Kidney capillary endothelial cell (primary cell): ENCODE data around the gene TIMM9.
A peak's percentile ranks its signal among the peaks of the same experiment; 100 is the strongest.
"Not testable (repeated sequence)": the region's sequence is repeated elsewhere in the genome, so short reads cannot be mapped to it uniquely, and the experiment has no call there.

ENCODE experiments used
- DNase-seq: peaks from one replicate; pipeline ENCODE4 v3.0.0-alpha.2; 2018; ENCODE audit warnings: low spot score

The TIMM9 gene

GRCh38 chr14:58427281-58428117 lies at the start of gene TIMM9, which contains the start of gene KIAA0586:
Gene TIMM9 (minus strand): TSS chr14:58427531. CDS start chr14:58411945, 15,586 bp downstream.
Gene KIAA0586 (plus strand): TSS chr14:58427719. CDS start chr14:58428265, 546 bp downstream.
- peak; percentile 99 for DNase-seq

DNA sequence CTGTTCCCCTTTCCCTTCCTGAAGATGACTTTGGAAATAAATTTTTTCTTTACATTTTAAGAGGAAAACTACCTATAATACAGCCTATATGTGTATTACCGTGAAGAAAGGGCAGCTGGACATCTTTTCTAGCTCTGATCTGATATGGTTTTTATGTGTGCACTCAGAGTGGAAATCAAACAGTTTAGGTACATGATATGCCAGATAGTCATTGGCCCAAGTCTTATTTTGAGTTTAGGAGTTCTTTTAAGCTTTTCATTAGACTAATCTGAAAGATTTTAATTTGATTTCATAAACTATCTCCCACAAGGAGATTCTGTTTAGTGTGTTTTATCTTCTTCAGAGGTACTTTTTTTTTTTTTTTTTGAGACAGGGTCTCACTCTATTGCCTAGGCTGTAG lies 49.0 kb upstream of the TIMM9 start:
- DNase-seq = no peak

- no peak for DNase-seq
Observed at GRCh38 chr14:58469309-58469708, 42.0 kb upstream of the TIMM9 start.

DNA sequence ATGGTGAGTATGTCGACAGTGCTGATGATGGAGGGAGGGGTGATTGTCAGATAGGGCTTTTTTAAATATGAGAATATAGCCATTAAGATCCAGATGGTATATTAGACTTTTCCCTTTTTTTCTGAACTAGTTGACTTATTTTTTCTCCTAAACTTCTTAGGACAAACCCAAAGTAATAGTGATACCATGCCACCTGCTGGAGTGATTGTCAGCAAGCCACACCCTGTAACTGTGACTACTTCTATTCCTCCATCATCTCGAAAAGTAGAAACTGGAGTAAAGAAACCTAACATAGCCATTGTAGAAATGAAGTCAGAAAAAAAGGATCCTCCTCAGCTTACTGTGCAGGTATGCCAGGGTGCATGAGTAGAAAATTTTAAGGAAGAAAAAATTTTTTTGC lies 40.2 kb upstream of the TIMM9 start:
- no peak for DNase-seq

GRCh38 chr14:58466459-58466858 lies 39.1 kb upstream of the TIMM9 start:
- DNase-seq = no peak

DNA sequence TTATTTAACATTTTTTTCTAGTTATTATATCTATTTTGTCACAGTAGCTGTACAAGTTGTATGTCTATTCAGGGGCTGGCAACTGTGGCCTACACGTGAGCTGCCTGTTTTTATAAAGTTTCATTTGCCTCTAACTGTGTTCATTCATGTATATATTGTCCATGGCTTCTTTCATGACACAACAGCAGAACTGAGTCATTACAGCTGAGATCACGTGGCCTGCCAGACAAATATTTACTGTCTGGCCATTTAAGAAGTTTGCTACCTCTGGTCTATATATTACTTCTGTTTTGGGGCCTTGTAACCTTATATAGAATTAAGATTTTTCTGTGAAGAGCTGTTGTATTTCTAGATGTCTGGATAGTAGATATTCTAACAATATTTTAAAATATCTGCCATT lies 38.1 kb upstream of the TIMM9 start:
- DNase-seq = no peak

DNA sequence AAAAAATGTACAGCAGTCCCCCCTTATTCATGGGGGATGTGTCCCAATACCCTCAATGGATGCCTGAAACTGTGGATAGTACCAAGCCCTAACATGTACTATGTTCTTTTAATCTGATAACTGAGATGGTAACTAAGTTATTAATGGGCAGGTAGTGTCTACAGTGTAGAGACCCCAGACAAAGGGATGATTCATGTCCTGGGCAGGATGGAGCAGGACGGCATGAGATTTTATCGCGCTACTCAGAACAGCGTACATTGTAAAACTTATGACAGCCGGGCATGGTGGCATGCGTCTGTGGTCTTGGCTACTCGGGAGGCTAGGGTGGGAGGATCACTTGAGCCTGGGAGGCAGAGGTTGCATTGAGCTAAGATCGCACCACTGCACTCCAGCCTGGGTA lies 37.3 kb upstream of the TIMM9 start:
- DNase-seq = no peak

GRCh38 chr14:58463147-58463546 lies 35.8 kb upstream of the TIMM9 start:
- no peak for DNase-seq

DNA sequence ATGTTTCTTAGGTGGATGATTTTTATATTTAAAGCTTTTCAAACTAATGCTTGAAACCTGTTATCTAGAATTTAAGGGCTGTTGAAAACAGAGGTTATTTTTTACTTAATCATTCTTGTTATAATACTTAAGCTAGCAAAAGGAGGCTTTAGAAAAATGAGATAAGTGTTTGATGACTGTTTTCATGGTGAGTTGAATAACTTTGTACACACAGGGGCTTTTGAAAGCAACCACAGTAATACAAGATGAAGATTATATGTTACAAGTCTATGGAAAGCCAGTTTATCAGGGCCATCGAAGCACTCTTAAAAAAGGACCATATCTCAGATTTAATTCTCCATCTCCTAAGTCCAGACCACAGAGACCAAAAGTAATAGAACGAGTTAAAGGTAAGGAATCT lies 33.4 kb upstream of the TIMM9 start:
- DNase-seq = no peak

DNA sequence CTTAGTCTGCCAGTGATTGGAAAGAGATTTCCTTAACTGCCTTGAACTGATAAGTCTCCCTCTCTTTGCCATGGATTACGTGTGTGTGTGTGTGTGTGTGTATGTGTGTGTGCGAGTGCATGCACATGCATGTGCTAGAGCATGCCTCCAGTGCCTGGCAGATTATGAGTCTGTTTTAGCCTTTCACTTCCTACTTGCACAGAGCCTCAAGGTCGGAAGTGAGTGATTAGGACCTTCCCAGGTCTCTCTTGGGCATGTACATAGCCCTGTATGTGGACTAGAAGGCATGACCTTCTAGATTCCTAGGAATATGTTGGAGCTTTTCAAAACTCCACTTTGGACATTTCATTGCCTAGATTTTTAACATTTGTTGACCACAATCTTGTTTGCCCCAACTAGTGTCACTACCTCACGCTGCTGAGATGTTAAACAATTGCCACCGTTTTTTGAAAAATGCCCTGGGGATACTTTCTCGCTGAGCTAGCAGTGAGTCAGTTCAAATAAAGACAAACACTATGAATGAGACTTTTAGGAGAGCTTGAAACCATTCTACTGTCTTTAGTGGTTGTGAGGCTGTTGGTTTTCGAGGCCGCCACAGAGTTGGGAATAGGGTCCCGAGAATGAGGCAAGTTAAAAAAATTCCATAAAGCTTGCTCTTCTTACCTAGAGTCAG lies 28.4 kb upstream of the TIMM9 start:
- no peak for DNase-seq

- no peak for DNase-seq
Observed at GRCh38 chr14:58444627-58445026, 17.3 kb upstream of the TIMM9 start.

GRCh38 chr14:58439476-58439875 lies 12.1 kb upstream of the TIMM9 start:
- DNase-seq = no peak

- DNase-seq = no peak
Observed at GRCh38 chr14:58430156-58430555, 2.8 kb upstream of the TIMM9 start.

DNA sequence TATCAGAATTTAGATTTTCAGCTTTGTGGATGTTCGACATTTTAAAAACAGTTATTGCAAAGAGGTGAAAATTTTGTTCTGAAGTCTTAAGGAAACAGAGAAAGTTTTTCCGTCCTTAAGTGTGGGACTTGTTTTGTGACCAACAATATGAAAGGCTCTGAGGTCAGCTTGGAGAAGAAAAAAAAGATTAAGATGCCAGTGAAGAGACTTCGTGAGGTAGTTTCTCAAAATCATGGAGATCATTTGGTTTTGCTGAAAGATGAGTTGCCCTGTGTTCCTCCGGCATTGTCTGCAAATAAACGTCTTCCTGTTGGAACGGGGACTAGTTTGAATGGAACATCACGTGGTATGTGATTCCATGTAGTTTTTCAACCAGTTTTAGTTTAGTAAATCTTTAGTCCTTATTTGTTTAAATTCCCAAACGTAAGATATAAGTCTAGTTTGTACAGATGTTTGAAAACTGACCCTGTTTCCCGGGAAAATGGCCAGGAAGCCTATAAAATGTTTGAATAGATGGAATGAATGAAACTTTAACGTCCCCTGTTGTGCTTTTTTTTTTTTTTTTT lies 870 bp upstream of the TIMM9 start:
- peak; percentile 51 for DNase-seq

- no peak for DNase-seq
Observed at GRCh38 chr14:58426670-58427280, 556 bp downstream of the TIMM9 start.

GRCh38 chr14:58416934-58417333 lies 10.4 kb downstream of the TIMM9 start:
- DNase-seq = not testable (repeated sequence)

- no peak for DNase-seq
Observed at GRCh38 chr14:58415636-58416547, 11.4 kb downstream of the TIMM9 start.

- DNase-seq = no peak
Observed at GRCh38 chr14:58414845-58415244, 12.5 kb downstream of the TIMM9 start.

DNA sequence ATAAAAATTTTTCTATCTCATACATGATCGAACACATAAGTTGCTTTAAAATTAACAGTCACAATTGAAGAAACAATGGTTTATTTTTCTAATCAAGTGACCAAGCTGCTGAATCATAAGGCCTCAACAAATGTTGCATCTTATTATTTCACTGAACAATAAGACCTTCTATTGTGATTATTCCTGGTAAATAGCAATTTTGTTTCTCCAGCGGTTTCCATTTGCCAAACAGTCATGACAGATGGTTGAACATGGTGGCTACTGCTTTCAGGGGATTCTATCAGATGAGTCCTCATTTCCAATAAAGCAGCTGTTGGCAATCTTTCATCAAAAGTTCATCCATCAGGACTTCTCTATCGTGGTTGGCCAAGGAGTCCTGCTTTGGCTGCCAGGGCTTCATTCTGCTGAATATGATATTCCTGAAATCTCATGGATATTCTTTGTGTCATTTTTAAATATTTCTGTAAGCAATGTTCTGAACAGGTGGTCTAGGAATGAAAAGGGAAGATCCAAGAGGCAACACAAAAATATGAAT lies 18.6 kb downstream of the TIMM9 start:
- no peak for DNase-seq

DNA sequence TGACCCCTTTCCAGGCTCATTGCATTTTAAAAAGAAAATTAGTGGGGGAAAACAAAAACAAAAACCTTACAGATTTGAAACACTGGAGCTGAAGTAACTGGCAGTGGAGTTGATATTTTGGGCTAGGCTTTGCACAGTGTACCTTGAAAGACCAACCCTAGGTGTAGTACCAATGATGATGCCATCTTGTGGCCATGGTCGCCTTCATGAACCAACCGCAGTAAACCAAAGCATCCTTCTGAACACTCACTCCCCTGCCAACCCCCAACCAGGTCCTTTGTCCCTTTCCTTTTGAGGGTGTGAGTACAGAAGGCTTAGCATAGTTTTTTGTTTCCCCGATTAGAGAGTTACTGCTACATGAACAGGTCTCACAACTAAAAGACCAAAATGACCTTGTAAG lies 25.7 kb downstream of the TIMM9 start:
- DNase-seq = no peak

GRCh38 chr14:58398895-58399294 lies 28.4 kb downstream of the TIMM9 start:
- no peak for DNase-seq
